HG03159 (cell line): ENCODE measurements around the gene HSPA4L.
A peak's percentile ranks its signal among the peaks of the same experiment; 100 is the strongest.

Source experiments
- ATAC-seq: cut with Tn5 transposase; IDR thresholded peaks from one replicate; pipeline ENCODE4 v1.9.1; 2021; ENCODE audit warnings: mild to moderate bottlenecking, moderate library complexity; ENCODE audit not compliant: unreplicated experiment

Gene HSPA4L

GRCh38 chr4:127783026-127783769 lies 1.1 kb downstream of the HSPA4L start:
- peak; percentile 8 for ATAC-seq

GRCh38 chr4:127783955-127784770 lies 2.0 kb downstream of the HSPA4L start:
- ATAC-seq: no peak

GRCh38 chr4:127788517-127788916 lies 6.4 kb downstream of the HSPA4L start:
- ATAC-seq: no peak

- ATAC-seq: no peak
Measured at GRCh38 chr4:127791391-127791790, 9.3 kb downstream of the HSPA4L start.

DNA sequence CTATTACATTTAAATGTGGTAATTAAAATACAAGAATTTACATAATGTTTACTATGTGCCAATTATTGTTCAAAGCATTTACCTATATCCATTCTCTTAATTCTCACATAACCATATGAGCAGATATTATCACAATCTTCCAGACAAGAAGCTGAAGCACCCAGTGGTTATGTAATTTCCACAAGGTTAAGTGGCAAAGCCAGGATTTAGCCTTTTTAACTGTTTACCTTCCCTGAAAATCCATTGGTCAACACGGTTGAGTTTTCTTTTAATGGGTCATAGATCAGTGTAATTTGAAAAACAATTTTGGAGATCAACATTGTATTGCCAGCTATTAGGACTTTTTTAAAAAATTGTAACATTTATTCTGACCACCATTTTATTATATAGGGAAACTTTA lies 11.4 kb downstream of the HSPA4L start:
- no peak for ATAC-seq

GRCh38 chr4:127799711-127800110 lies 17.6 kb downstream of the HSPA4L start:
- no peak for ATAC-seq

DNA sequence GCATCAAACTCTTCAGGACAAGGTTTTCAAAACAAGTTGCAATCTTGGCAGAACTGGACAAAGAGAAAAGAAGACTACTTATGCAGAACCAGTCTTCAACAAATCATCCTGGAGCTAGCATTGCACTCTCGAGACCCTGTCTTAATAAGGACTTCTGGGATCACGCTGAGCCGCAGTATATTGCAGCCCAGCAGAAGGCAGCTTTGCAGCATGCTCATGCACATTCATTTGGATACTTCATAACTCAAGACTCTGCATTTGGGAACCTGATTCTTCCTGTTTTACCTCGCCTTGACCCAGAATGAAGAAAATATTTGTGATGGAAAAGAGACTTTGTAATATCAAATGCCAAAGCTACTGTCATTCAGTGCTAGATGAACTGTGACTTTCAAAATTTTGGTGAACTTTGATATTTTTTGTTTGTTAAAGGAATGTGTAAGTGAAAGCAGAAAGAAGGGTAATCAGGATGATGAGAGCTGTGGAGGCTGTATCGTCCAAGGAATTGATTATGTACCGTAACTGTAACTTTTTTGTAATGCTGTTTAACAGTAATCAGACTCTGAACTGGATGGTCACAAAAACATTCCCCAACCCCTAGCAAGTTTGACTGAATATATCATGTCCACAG lies 27.2 kb downstream of the HSPA4L start:
- ATAC-seq: no peak

DNA sequence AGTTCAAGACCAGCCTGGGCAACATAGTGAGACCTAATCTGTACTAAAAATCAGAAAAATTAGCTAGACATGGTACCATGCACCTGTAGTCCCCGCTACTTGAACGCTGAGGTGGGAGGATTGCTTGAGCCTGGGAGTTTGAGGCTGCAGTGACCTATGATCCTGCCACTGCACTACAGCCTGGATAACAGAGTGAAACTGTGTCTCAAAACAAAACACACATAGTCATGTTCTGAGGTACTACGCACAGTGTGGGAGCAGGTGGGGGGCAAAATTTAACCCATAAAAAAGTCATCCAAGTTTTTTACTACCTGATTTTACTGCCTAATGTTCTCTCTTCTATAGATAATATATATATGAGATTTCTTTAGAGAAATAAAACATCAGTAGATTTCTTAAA lies 28.4 kb downstream of the HSPA4L start:
- ATAC-seq: no peak

DNA sequence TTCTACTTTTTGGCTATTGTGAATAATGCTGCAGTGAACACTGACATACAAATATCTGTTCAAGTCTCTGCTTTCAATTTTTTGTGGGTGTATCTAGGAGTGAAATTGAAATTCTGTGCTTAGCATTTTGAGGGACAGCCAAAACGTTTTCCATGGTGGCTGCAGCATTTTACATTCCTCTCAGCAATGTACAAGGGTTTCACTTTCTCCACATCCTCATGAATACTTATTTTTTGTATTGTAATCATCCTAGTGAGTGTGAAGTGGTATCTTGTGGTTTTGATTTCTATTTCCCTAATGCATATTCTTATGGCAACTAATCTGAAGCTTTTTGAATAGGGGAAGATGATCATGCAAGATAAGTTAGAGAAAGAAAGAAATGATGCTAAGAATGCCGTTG lies 40.3 kb downstream of the HSPA4L start:
- ATAC-seq: no peak

DNA sequence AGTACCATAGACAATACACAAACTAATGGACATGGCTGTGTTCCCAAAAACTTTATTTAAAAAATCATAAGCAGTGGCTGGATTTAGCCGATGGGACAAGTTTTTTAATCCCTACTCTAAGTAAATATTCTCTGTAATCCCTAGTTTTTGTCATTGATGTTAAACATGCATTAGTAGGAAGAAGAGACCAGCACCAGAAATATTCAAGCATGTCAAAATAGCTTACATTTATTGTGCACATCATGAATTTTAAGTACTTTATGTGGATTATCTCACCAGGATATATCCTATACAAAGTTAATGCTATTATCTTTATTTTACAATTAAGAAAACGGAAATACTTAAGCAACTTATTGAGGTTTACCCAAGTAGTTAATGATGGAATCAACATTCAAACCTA lies 46.0 kb downstream of the HSPA4L start:
- no peak for ATAC-seq

GRCh38 chr4:127829014-127829413 lies 46.9 kb downstream of the HSPA4L start:
- peak; percentile 78 for ATAC-seq

DNA sequence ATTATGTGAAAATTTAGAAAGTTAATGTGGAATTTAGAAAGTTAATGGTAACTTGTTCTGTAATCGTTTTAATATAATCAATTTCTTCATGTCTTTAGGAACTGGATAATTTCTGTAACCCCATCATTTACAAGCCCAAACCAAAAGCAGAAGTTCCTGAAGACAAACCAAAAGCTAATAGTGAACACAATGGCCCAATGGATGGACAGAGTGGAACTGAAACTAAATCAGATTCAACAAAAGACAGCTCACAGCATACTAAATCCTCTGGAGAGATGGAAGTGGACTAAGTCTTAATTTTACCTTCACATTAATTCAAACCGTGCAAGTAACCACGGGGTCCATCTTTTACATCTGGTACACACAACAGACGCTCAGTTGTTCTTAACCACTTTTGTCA lies 50.5 kb downstream of the HSPA4L start:
- peak; percentile 76 for ATAC-seq

DNA sequence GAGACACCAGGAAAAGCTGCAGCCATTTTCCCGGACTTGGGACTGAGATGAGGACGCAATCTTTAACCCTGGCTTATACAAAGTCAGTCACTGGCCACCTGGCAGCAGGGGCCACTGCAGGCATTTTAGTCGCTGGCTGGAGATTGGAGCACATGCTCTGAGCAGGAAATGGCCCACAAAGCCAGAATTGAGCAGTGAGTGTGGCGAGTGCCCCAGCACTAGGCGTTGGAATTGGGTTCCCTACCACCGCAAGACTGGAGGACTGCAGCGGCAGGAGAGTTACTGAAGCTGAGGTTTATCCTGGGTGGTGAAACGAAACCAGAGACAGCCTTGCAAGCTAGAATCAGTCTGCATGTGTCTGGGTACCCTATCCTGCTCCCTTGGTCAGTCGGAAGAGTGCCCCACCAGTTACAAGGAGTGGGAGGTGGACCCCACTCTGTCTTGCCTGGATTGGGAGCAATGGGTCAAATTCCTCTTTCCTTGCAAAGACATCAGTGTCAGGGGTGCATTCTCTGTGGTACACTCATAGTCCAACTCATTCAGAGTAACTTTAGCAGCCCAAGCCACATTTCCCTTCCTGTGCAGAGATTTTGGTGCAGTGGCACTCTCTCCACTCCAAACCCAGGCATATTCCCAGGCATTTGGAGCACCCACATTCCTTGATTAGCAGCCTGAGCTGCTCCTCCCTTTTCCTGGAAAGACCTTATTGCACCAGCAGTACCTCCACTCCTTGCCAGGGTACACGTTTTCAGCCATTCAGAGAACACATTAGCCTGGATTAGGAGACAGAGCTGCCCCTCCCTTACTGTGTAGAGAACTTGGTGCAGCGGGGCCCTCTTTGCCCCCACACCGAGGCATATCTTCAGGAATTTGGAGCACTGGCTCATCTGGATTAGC lies 61.8 kb downstream of the HSPA4L start:
- ATAC-seq: no peak

DNA sequence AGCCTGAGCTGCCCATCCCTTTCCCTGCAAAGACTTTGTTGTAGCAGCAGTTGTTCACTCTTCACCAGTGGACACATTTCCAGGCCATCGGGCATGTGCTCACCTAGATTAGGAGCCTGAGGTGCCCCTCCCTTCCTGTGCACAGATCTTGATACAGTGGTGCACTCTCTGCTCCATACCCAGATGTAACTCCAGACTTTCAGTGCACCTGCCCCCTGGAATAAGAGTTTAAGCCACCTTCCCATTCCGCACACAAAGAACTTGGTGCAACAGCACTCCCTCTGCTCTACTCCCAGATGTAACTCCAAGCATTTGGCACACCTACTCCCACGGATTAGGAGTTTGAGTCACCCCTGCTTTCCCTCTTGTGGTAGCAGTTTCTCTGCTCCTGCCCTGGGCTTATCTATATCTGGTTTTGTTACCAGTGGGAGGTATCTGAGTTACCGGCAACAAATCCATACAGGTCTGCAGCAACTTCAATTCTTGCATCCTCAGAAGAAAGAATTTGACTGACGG lies 62.5 kb downstream of the HSPA4L start:
- no peak for ATAC-seq

- no peak for ATAC-seq
Measured at GRCh38 chr4:127846061-127846460, 63.9 kb downstream of the HSPA4L start.

DNA sequence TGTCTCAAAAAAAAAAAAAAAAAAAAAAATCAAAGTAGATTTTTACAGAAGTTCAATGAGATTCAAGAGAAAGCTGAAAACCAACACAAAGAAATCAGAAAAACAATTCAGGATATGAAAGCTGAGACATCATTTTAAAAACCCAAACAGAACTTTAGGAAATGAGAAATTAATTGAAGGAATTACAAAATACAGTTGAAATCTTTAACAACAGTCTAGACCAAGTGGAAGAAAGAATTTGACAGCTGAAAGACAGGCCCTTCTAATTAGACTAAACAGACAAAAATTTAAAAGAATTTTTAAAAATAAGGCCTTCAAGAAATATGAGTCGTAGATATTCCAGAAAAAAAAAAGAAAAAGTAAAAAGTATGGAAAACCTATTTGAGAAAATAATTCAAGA lies 64.6 kb downstream of the HSPA4L start:
- no peak for ATAC-seq

DNA sequence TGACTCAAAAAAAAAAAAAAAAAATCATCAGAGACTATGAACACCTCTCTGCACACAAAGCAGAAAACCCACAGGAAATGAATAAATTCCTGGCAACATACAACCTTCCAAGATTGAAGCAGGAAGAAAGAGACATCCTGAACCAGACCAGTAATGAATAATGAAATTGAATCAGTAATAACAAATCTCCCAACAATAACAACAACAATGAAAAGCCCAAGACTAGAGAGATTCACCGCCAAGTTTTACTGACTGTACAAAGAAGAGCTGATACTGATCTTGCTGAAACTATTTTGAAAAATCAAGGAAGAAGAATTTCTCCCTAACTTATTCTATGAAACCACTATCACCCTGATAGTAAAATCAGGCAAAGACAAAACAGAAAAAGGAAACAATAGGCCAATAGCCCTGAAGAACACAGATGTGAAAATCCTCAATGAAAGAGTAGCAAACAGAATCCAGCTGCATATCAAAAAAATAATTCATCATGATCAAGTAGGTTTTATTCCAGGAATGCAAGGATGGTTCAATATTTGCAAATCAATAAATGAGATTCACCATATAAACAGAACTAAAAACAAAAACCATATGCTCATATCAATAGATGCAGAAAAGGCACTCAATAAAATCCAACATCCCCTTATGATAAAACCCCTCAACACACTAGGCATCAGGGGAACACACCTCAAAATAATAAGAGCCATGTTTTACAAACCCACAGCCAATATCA lies 67.5 kb downstream of the HSPA4L start:
- no peak for ATAC-seq

DNA sequence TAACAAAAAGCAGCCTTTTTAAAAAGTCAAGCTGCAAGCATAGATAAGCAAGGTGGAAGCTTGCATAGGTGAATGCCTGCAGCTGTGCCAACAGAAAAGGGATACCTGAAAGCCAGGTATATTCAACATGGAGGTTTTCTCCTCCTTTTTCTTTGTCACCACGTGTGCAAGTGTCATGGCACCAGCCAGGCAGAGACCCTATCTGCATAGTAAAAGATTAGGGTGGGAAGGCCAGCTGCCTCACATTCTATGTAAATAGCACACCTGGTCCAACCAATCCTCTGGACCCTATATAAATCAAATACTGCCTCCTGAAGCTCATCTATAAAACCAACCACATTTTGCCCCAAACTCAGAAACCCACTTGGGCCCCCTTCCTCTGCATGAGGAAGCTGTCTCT lies 70.5 kb downstream of the HSPA4L start:
- no peak for ATAC-seq

GRCh38 chr4:127856196-127856812 lies 74.2 kb downstream of the HSPA4L start:
- peak; percentile 3 for ATAC-seq
